Lower leg skin (tissue), 3 donors: Measurements from ENCODE around the gene METTL22.

Experiments
- POLR2A ChIP-seq, 2 donors: fragments of 450-650 bp; IDR thresholded peaks; one replicate each; pipeline ENCODE4 v1.6.1; 2016 to 2017; ENCODE audit warnings: antibody characterized with exemption in 2 of 2, mild to moderate bottlenecking in 1 of 2, moderate library complexity in 1 of 2
- TF ChIP-seq, protein P1 (sequence below), 3 donors: fragments of 450-650 bp; IDR thresholded peaks; one replicate each; pipeline ENCODE4 v1.5.1; 2016; ENCODE audit warnings: antibody characterized with exemption in 3 of 3, mild to moderate bottlenecking in 3 of 3, moderate library complexity in 2 of 3

GRCh38 chr16:8646326-8647053 lies 25.0 kb downstream of the METTL22 start:
- TF ChIP-seq POLR2A (IDR thresholded peaks at IDR 0.05): no peak
- TF ChIP-seq, protein P1, sequence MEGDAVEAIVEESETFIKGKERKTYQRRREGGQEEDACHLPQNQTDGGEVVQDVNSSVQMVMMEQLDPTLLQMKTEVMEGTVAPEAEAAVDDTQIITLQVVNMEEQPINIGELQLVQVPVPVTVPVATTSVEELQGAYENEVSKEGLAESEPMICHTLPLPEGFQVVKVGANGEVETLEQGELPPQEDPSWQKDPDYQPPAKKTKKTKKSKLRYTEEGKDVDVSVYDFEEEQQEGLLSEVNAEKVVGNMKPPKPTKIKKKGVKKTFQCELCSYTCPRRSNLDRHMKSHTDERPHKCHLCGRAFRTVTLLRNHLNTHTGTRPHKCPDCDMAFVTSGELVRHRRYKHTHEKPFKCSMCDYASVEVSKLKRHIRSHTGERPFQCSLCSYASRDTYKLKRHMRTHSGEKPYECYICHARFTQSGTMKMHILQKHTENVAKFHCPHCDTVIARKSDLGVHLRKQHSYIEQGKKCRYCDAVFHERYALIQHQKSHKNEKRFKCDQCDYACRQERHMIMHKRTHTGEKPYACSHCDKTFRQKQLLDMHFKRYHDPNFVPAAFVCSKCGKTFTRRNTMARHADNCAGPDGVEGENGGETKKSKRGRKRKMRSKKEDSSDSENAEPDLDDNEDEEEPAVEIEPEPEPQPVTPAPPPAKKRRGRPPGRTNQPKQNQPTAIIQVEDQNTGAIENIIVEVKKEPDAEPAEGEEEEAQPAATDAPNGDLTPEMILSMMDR (IDR thresholded peaks at IDR 0.05): no peak
